ENCODE data around the gene SLCO4A1. TPM values are rescaled to one million over a fixed set of nuclear protein-coding genes. Genes with fewer than 3 reads are reported as not detected.
"Not testable (repeated sequence)": the region's sequence is repeated elsewhere in the genome, so short reads cannot be mapped to it uniquely, and the experiment has no call there.

Gene SLCO4A1
- total RNA-seq, 5 donors from 2014 or later (not counting 1 experiment from before 2014, with no cell fraction given) = 0.98 to 7.2 (median 5.4) TPM

DNA sequence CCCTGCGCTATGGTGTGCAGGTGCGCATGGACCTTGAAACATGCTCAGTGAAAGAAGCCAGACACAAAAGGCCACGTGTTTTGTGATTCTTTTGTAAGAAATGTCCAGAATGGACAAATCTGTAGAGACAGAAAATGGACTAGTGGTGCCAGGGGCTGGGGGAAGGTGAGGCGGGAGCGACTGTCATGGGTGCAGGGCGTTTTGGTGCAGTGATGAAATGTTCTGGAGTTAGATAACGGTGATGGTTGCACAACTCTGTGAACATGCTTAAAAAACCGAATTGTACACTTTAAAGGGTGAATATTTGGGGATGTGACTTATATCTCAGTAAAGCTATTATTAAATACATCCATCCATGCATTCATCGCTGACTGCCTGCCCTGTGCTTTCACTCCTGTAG lies 34.7 kb downstream of the SLCO4A1 start:
- ATAC-seq (replicated peaks in 1 of 4) = no peak
- H3K36me3 ChIP-seq (ENCODE audit: control insufficient read depth in 2 of 2, extremely low read depth in 1 of 2, insufficient read depth in 1 of 2, low read length in 1 of 2) = no peaks in the 10 kb centered on the region
- no peak overlapping the region for H3K27ac ChIP-seq (ENCODE audit: low read length)
- 100% methylated on average over 5 of the region's 9 CpGs for WGBS (ENCODE audit: insufficient coverage)
- H3K4me3 ChIP-seq (ENCODE audit: control insufficient read depth in 1 of 2, extremely low read depth in 1 of 2, low read length in 1 of 2) = no peak overlapping the region
- Mint-ChIP-seq H3K27me3 (no peaks in the 10 kb centered on the region), H3K36me3 (peaks cover 3% of the 10 kb centered on the region), H3K4me1 (peaks cover 5 to 7% (median 5%) of the 10 kb centered on the region in 3 donors), H3K27ac (no peak overlapping the region), H3K9me3 (no peaks in the 10 kb centered on the region), H3K4me3 (no peak overlapping the region)
- no peak for DNase-seq
- ChIA-PET POLR2A (no interaction called here), CTCF (no interaction called here)
- peaks cover 0 to 11% of the 10 kb centered on the region in 2 experiments for H3K27me3 ChIP-seq (replicated peaks in 1 of 2; ENCODE audit: control insufficient read depth in 2 of 2, extremely low read depth in 1 of 2, insufficient read depth in 2 of 2, low read length in 1 of 2)
- no peaks in the 10 kb centered on the region for H3K9me3 ChIP-seq
- H3K4me1 ChIP-seq (ENCODE audit: control insufficient read depth in 1 of 2, extremely low read depth in 1 of 2, insufficient read depth in 2 of 2, low read length in 2 of 2) = peaks cover 0 to 6% of the 10 kb centered on the region in 2 experiments

DNA sequence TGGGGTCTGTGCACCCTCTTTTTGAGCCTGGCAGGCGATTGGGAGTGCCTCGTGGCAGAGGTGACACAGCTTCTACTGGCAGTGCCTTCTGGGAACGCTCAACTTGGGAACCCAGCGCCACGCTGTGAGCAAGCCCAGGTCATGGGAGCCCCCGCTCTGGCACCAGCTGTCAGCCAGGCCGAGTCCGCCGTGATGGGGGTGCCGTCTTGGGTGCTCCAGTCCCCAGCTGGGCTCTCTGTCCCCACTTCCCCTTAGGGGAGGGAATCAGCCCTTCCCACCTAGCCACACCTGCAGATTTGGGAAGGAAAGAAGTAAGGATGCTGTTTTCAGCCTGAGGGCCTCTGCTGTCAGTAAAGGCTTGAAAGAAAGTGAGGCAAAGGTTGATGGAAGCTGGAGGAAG lies 35.4 kb downstream of the SLCO4A1 start:
- no peak for DNase-seq
- Mint-ChIP-seq H3K36me3 (peaks cover 3% of the 10 kb centered on the region), H3K4me1 (peaks cover 5 to 7% (median 5%) of the 10 kb centered on the region in 3 donors), H3K27ac (no peak overlapping the region), H3K9me3 (no peaks in the 10 kb centered on the region), H3K27me3 (no peaks in the 10 kb centered on the region), H3K4me3 (no peak overlapping the region)
- no peak for ATAC-seq (replicated peaks in 1 of 4)
- Histone ChIP-seq H3K36me3 (ENCODE audit: control insufficient read depth in 2 of 2, extremely low read depth in 1 of 2, insufficient read depth in 1 of 2, low read length in 1 of 2) (no peaks in the 10 kb centered on the region), H3K27me3 (replicated peaks in 1 of 2; ENCODE audit: control insufficient read depth in 2 of 2, extremely low read depth in 1 of 2, insufficient read depth in 2 of 2, low read length in 1 of 2) (peaks cover 0 to 18% of the 10 kb centered on the region in 2 experiments), H3K9me3 (no peaks in the 10 kb centered on the region), H3K27ac (ENCODE audit: low read length) (no peak overlapping the region), H3K4me3 (ENCODE audit: control insufficient read depth in 1 of 2, extremely low read depth in 1 of 2, low read length in 1 of 2) (no peak overlapping the region), H3K4me1 (ENCODE audit: control insufficient read depth in 1 of 2, extremely low read depth in 1 of 2, insufficient read depth in 2 of 2, low read length in 2 of 2) (peaks cover 0 to 6% of the 10 kb centered on the region in 2 experiments)
- POLR2A ChIA-PET = no interaction called here
- WGBS (ENCODE audit: insufficient coverage) = 81% methylated on average over 5 of the region's 10 CpGs
- CTCF ChIA-PET = no interaction called here

DNA sequence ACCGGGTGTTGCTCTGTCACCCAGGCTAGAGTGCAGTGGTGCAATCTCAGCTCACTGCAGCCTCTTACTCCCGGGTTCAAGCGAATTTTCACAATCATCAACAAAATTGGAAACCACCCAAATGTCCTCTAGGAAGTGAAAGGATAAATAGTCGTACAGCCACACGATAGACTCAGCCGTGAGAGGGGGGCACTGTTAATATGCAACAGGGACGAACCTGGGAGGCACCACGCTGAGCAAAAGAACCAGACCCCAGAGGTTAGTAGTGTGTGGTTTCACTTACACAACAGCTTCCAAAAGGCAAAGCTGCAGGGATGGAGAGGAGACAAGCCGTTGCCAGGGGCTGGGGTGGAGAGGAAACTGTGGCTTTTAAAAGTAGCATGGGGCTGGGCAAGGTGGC lies 36.2 kb downstream of the SLCO4A1 start:
- no CpG with 5 or more reads among the region's 9 CpGs for WGBS (ENCODE audit: insufficient coverage)
- CTCF ChIA-PET = no interaction called here
- no peak overlapping the region for H3K27ac ChIP-seq (ENCODE audit: low read length)

DNA sequence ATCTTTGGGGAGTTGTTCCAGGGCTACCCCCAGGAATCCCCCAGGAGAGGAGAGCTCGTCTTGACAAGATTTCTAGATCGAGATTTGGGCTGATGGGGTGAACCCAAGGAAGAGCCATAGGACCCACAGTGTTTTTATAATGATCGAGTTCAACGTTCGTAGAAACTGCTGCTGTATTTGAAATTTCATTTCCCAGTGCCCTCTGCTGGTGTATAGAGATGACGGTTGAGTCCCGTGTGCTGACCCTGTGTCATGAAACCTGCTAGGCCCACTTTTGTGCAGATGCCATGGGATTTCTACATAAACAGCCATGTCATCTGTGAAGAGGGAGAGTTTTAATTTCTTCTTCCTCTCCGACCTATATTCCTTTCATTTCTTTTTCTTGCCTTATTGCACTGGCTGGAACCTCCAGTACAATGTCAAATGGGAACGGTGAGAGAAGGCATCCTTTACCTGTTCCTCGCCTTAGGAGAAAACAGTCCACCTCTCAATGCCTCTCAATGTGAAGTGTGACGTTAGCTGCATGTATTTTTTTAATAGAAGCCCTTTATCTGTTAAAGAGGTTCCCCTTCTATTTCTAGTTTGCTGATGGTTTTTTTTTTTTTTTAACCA lies 37.8 kb downstream of the SLCO4A1 start:
- Histone ChIP-seq H3K27ac (ENCODE audit: low read length) (no peak overlapping the region), H3K27me3 (replicated peaks in 1 of 2; ENCODE audit: control insufficient read depth in 2 of 2, extremely low read depth in 1 of 2, insufficient read depth in 2 of 2, low read length in 1 of 2) (peaks cover 0 to 22% of the 10 kb centered on the region in 2 experiments), H3K4me1 (ENCODE audit: control insufficient read depth in 1 of 2, extremely low read depth in 1 of 2, insufficient read depth in 2 of 2, low read length in 2 of 2) (peaks cover 0 to 6% of the 10 kb centered on the region in 2 experiments), H3K4me3 (ENCODE audit: control insufficient read depth in 1 of 2, extremely low read depth in 1 of 2, low read length in 1 of 2) (no peak overlapping the region), H3K36me3 (ENCODE audit: control insufficient read depth in 2 of 2, extremely low read depth in 1 of 2, insufficient read depth in 1 of 2, low read length in 1 of 2) (no peaks in the 10 kb centered on the region), H3K9me3 (no peaks in the 10 kb centered on the region)
- DNase-seq (no peak), ATAC-seq (replicated peaks in 1 of 4) (no peak)
- 93% methylated on average over 5 of the region's 11 CpGs for WGBS (ENCODE audit: insufficient coverage)
- peaks cover 5 to 7% (median 5%) of the 10 kb centered on the region in 3 donors for H3K4me1 Mint-ChIP-seq
- no peaks in the 10 kb centered on the region for H3K9me3 Mint-ChIP-seq
- ChIA-PET POLR2A (no interaction called here), CTCF (no interaction called here)
- no peak overlapping the region for H3K4me3 Mint-ChIP-seq
- H3K27me3 Mint-ChIP-seq = no peaks in the 10 kb centered on the region
- peaks cover 3% of the 10 kb centered on the region for H3K36me3 Mint-ChIP-seq
- H3K27ac Mint-ChIP-seq = no peak overlapping the region

More for the DNA sequence above, 36.2 kb downstream of the SLCO4A1 start:
- Mint-ChIP-seq H3K4me3 (no peak overlapping the region), H3K4me1 (peaks cover 5 to 7% (median 5%) of the 10 kb centered on the region in 3 donors), H3K27me3 (no peaks in the 10 kb centered on the region), H3K36me3 (peaks cover 3% of the 10 kb centered on the region), H3K27ac (no peak overlapping the region), H3K9me3 (no peaks in the 10 kb centered on the region)
- H3K9me3 ChIP-seq = no peaks in the 10 kb centered on the region
- peaks cover 0 to 19% of the 10 kb centered on the region in 2 experiments for H3K27me3 ChIP-seq (replicated peaks in 1 of 2; ENCODE audit: control insufficient read depth in 2 of 2, extremely low read depth in 1 of 2, insufficient read depth in 2 of 2, low read length in 1 of 2)
- POLR2A ChIA-PET = no interaction called here
- no peak overlapping the region for H3K4me3 ChIP-seq (ENCODE audit: control insufficient read depth in 1 of 2, extremely low read depth in 1 of 2, low read length in 1 of 2)
- ATAC-seq (replicated peaks in 1 of 4) = no peak
- peaks cover 0 to 6% of the 10 kb centered on the region in 2 experiments for H3K4me1 ChIP-seq (ENCODE audit: control insufficient read depth in 1 of 2, extremely low read depth in 1 of 2, insufficient read depth in 2 of 2, low read length in 2 of 2)
- H3K36me3 ChIP-seq (ENCODE audit: control insufficient read depth in 2 of 2, extremely low read depth in 1 of 2, insufficient read depth in 1 of 2, low read length in 1 of 2) = no peaks in the 10 kb centered on the region
- no peak for DNase-seq

DNA sequence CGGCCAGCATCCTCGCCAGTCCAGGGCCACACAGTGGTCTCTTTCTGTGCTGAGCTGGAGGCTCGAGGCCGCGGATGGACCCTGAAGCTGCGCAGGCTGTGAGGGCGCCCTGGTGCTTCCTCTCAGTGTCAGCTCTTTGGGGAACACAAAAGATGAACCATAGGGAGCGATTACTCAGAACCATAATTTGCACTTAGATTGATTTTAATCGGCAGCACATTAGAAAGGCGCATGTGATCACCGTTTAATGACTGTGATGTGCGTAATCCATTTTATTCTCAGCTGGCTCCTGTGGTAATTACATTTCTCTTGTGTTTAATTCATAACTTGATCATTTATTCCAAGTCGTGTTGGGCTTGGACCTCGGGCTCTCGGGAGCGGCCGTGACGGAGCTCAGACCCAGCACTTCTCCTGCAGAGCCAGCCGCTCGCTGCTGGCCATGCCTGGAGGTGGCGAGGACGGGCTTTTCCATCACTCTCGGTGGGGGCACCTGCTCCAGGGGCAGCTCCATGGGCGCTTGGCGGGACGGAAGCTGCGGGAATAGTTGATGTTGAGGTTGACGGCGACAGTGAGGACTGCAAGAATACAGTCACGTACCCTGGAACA lies 40.7 kb downstream of the SLCO4A1 start:
- ATAC-seq (replicated peaks in 1 of 4) (no peak), DNase-seq (no peak)
- Histone ChIP-seq H3K36me3 (ENCODE audit: control insufficient read depth in 2 of 2, extremely low read depth in 1 of 2, insufficient read depth in 1 of 2, low read length in 1 of 2) (no peaks in the 10 kb centered on the region), H3K4me3 (ENCODE audit: control insufficient read depth in 1 of 2, extremely low read depth in 1 of 2, low read length in 1 of 2) (no peak overlapping the region), H3K4me1 (ENCODE audit: control insufficient read depth in 1 of 2, extremely low read depth in 1 of 2, insufficient read depth in 2 of 2, low read length in 2 of 2) (peaks cover 0 to 17% of the 10 kb centered on the region in 2 experiments), H3K9me3 (no peaks in the 10 kb centered on the region), H3K27ac (ENCODE audit: low read length) (no peak overlapping the region), H3K27me3 (replicated peaks in 1 of 2; ENCODE audit: control insufficient read depth in 2 of 2, extremely low read depth in 1 of 2, insufficient read depth in 2 of 2, low read length in 1 of 2) (peaks cover 0 to 46% of the 10 kb centered on the region in 2 experiments)
- WGBS (ENCODE audit: insufficient coverage) = 87% methylated on average over 29 of the region's 30 CpGs
- Mint-ChIP-seq H3K27me3 (peaks cover 0 to 9% of the 10 kb centered on the region in 2 donors), H3K36me3 (peaks cover 3% of the 10 kb centered on the region), H3K27ac (no peak overlapping the region), H3K4me3 (no peak overlapping the region), H3K9me3 (no peaks in the 10 kb centered on the region), H3K4me1 (peaks cover 15 to 22% (median 15%) of the 10 kb centered on the region in 3 donors)
- ChIA-PET CTCF (no interaction called here), POLR2A (no interaction called here)

DNA sequence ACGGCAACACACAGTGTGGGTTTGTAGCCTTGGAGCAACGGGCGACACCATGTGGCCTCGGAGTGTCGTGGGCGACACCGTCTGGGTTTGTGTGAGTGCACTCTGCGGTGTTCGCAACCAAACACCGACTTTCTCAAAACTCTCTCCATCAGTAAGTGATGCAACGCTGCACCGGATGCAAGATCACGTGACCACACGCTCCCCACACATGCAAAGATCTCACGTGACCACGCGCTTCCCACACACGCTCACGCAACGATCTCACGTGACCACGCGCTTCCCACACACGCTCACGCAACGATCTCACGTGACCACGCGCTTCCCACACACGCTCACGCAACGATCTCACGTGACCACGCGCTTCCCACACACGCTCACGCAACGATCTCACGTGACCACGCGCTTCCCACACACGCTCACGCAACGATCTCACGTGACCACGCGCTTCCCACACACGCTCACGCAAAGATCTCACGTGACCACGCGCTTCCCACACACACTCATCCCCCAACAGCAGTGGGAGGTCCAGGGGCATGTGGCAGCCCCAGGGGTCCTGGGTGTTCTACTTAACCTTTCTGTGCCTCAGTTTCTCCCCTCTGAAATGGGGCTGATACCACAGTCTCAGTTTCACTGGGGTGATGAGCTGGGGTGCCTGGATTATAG lies 41.5 kb downstream of the SLCO4A1 start:
- POLR2A ChIA-PET; H3K4me3 ChIP-seq (ENCODE audit: control insufficient read depth in 1 of 2, extremely low read depth in 1 of 2, low read length in 1 of 2); H3K27me3 Mint-ChIP-seq; ATAC-seq (replicated peaks in 1 of 4); DNase-seq; H3K36me3 Mint-ChIP-seq; H3K9me3 Mint-ChIP-seq; H3K4me3 Mint-ChIP-seq; H3K27ac Mint-ChIP-seq; CTCF ChIA-PET; H3K27ac ChIP-seq (ENCODE audit: low read length); H3K9me3 ChIP-seq; H3K36me3 ChIP-seq (ENCODE audit: control insufficient read depth in 2 of 2, extremely low read depth in 1 of 2, insufficient read depth in 1 of 2, low read length in 1 of 2): not testable (repeated sequence)
- peaks cover 0 to 14% of the 10 kb centered on the region in 2 experiments for H3K4me1 ChIP-seq (ENCODE audit: control insufficient read depth in 1 of 2, extremely low read depth in 1 of 2, insufficient read depth in 2 of 2, low read length in 2 of 2)
- peaks cover 0 to 49% of the 10 kb centered on the region in 2 experiments for H3K27me3 ChIP-seq (replicated peaks in 1 of 2; ENCODE audit: control insufficient read depth in 2 of 2, extremely low read depth in 1 of 2, insufficient read depth in 2 of 2, low read length in 1 of 2)
- H3K4me1 Mint-ChIP-seq = peaks cover 10 to 17% (median 11%) of the 10 kb centered on the region in 3 donors
- WGBS (ENCODE audit: insufficient coverage) = 95% methylated on average over 23 of the region's 52 CpGs
